ENCODE data around the gene ACOT7. TPM values are rescaled to one million over a fixed set of nuclear protein-coding genes. Genes with fewer than 3 reads are reported as not detected.

ACOT7 gene
- polyA plus RNA-seq, 1 experiment = 157 TPM

DNA sequence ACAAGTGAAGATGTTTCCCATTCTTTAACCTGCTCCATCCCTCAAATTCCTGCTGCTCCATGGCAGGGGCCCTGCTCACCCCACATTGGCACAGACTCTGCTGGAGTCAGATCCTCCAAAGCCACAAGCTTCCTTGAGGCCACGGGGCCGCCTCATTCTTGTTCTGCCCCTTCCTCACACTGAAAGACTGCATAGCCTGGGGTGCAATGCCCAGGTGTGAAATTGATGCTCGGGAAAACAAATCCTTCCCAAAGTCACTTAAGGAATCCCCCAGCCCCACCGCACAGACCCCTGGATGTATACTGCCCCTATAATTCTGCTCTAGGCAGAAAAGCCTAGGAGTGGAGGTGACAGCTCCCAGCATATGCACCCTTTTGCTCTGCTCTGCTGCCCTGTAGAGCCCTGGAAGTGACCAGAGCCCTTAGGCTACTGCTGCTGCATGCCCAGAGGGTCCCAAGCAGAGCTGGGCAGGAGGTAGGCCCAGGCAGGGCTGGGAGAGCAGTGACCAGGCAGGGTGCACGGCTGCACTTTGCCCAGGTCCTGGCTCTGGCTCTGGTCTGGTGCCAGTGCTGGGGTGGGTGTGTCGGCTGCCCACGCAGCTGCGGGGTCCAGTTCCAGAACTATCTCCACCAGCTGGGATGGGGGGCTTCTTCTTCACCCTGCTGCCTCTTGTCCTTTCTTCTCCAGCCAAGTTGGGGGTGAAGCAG, 24.5 kb upstream of the ACOT7 start:
- H3K27me3 ChIP-seq (ENCODE audit: control insufficient read depth, insufficient read depth, low read length) = peaks cover 47% of the 10 kb centered on the region
- POLR2A ChIA-PET = no interaction called here
- no peak for DNase-seq (ENCODE audit: low read depth)
- no peak overlapping the region for H3K4me3 ChIP-seq (ENCODE audit: low read depth, low read length)
- CTCF ChIA-PET = interaction anchor here (1.4 to 4.3 kb wide), 3 partner anchors 13 to 172 kb away, joined by 3 to 24 read pairs (median 4); no protein-coding TSS in a partner anchor
- H3K36me3 ChIP-seq (ENCODE audit: control insufficient read depth, insufficient read depth, low read length) = no peaks in the 10 kb centered on the region
- TF ChIP-seq, protein P1, sequence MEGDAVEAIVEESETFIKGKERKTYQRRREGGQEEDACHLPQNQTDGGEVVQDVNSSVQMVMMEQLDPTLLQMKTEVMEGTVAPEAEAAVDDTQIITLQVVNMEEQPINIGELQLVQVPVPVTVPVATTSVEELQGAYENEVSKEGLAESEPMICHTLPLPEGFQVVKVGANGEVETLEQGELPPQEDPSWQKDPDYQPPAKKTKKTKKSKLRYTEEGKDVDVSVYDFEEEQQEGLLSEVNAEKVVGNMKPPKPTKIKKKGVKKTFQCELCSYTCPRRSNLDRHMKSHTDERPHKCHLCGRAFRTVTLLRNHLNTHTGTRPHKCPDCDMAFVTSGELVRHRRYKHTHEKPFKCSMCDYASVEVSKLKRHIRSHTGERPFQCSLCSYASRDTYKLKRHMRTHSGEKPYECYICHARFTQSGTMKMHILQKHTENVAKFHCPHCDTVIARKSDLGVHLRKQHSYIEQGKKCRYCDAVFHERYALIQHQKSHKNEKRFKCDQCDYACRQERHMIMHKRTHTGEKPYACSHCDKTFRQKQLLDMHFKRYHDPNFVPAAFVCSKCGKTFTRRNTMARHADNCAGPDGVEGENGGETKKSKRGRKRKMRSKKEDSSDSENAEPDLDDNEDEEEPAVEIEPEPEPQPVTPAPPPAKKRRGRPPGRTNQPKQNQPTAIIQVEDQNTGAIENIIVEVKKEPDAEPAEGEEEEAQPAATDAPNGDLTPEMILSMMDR (IDR thresholded peaks at IDR 0.05; ENCODE audit: insufficient read depth, low read depth, low read length) = no peak

- no peak for DNase-seq (ENCODE audit: low read depth)
- ChIA-PET POLR2A (no interaction called here), CTCF (interaction anchor here (1.2 to 4.3 kb wide), 3 partner anchors 10 to 21 kb away, joined by 4 to 24 read pairs (median 5); no protein-coding TSS in a partner anchor)
- Histone ChIP-seq H3K4me3 (ENCODE audit: low read depth, low read length) (no peak overlapping the region), H3K27me3 (ENCODE audit: control insufficient read depth, insufficient read depth, low read length) (peaks cover 47% of the 10 kb centered on the region), H3K36me3 (ENCODE audit: control insufficient read depth, insufficient read depth, low read length) (no peaks in the 10 kb centered on the region)
- TF ChIP-seq, protein P1 (IDR thresholded peaks at IDR 0.05; ENCODE audit: insufficient read depth, low read depth, low read length) = no peak
Observed at GRCh38 chr1:6416906-6417305, 23.3 kb upstream of the ACOT7 start.

DNA sequence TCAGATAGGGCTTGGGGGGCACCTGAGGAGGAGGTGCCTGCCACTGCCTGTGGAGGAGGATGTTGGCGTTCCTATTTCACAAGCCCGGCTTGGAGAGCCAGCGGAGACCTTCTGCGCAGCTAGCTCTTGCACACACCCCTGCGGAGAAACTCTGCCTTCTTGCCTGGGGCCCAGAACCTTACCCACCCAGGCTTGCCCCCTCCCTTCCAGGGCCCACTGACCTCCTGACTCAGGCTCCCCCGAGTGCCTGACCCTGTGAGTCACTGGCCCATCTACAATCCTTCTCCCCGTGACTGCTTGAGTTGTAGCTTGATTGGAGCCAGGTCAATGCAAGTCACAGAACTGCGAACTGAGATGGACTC, 22.7 kb upstream of the ACOT7 start:
- no peak overlapping the region for H3K4me3 ChIP-seq (ENCODE audit: low read depth, low read length)
- DNase-seq (ENCODE audit: low read depth) = no peak
- TF ChIP-seq, protein P1 (IDR thresholded peaks at IDR 0.05; ENCODE audit: insufficient read depth, low read depth, low read length) = no peak
- ChIA-PET POLR2A (no interaction called here), CTCF (interaction anchor here (0.6 to 4.6 kb wide), 5 partner anchors 9 to 169 kb away, joined by 3 to 24 read pairs (median 5); no protein-coding TSS in a partner anchor)
- peaks cover 40% of the 10 kb centered on the region for H3K27me3 ChIP-seq (ENCODE audit: control insufficient read depth, insufficient read depth, low read length)
- H3K36me3 ChIP-seq (ENCODE audit: control insufficient read depth, insufficient read depth, low read length) = no peaks in the 10 kb centered on the region

DNA sequence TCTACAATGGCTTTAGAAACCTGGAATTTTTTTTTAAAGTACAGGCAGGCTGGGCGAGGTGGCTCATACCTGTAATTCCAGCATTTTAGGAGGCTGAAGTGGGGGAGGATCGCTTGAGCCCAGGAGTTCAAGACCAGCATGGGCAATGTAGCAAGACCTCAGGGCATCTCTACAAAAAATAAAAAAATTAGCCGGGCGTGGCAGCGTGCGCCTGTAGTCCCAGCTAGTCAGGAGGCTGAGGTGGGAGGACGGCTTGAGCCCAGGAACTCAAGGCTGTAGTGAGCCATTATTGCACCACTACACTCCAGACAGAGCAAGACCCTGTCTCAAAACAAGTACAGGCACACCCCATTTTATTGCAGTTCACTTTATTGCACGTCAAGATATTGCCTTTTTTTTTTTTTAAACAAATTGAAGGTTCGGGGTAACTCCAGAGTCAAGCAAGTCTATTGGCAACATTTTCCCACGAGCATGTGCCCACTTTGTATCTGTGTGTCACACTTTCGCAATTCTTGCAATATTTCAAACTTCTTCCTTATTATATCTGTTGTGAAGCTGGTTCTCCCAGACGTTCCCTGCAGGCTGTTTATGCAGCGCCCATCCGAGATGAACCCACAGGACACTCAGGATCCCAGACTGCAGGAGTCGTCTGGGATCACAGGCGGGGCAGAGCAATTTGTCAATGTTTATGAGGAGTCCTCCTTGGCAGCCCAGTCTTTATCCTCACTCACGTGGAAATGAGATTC, 21.5 kb upstream of the ACOT7 start:
- H3K36me3 ChIP-seq (ENCODE audit: control insufficient read depth, insufficient read depth, low read length) = no peaks in the 10 kb centered on the region
- CTCF ChIA-PET = interaction anchor here (0.7 to 4.6 kb wide), 19 partner anchors 8 to 411 kb away, joined by 3 to 21 read pairs (median 5); partner anchors contain the start of gene ACOT7
- H3K4me3 ChIP-seq (ENCODE audit: low read depth, low read length) = no peak overlapping the region
- DNase-seq (ENCODE audit: low read depth) = no peak
- peaks cover 29% of the 10 kb centered on the region for H3K27me3 ChIP-seq (ENCODE audit: control insufficient read depth, insufficient read depth, low read length)
- TF ChIP-seq, protein P1 (IDR thresholded peaks at IDR 0.05; ENCODE audit: insufficient read depth, low read depth, low read length) = no peak
- POLR2A ChIA-PET = no interaction called here

GRCh38 chr1:6414443-6414844, 20.9 kb upstream of the ACOT7 start:
- H3K36me3 ChIP-seq (ENCODE audit: control insufficient read depth, insufficient read depth, low read length) = no peaks in the 10 kb centered on the region
- H3K4me3 ChIP-seq (ENCODE audit: low read depth, low read length) = no peak overlapping the region
- H3K27me3 ChIP-seq (ENCODE audit: control insufficient read depth, insufficient read depth, low read length) = peaks cover 27% of the 10 kb centered on the region
- POLR2A ChIA-PET = interaction anchor here (0.6 kb wide), 1 partner anchor 35 kb away, joined by 3 read pairs; no protein-coding TSS in a partner anchor
- no peak for DNase-seq (ENCODE audit: low read depth)
- TF ChIP-seq, protein P1 (IDR thresholded peaks at IDR 0.05; ENCODE audit: insufficient read depth, low read depth, low read length) = peak; percentile 80
- CTCF ChIA-PET = interaction anchor here (0.6 to 4.6 kb wide), 21 partner anchors 8 to 411 kb away, joined by 3 to 21 read pairs (median 5); partner anchors contain the start of gene ACOT7

All from BJ (cell line).